Stimulated activated memory B cell treated with anti-CD40 and anti-IgM and Interleukin-4, amounts not matched to agents 10 μg/mL and 1 μg/mL and 100 μg/mL, for 72 hours (primary cell): Measurements from ENCODE around the gene DYNLT4.
"Not testable (repeated sequence)": the region's sequence is repeated elsewhere in the genome, so short reads cannot be mapped to it uniquely, and the experiment has no call there.

ENCODE experiments used
- ATAC-seq: fragments of 150-1000 bp; cut with Tn5 transposase; 2 replicates; pipeline ENCODE4 v1.10.0; 2021
- H3K27ac Mint-ChIP-seq: one replicate; pipeline ENCODE4 v1.8.0; 2022; ENCODE audit warnings: mild to moderate bottlenecking, mixed read lengths
- H3K27me3 Mint-ChIP-seq: one replicate; pipeline ENCODE4 v1.8.0; 2022; ENCODE audit warnings: mixed read lengths
- H3K36me3 Mint-ChIP-seq: one replicate; pipeline ENCODE4 v1.8.0; 2022; ENCODE audit warnings: mixed read lengths
- H3K4me1 Mint-ChIP-seq: one replicate; pipeline ENCODE4 v1.8.0; 2022; ENCODE audit warnings: mixed read lengths
- H3K4me3 Mint-ChIP-seq: one replicate; pipeline ENCODE4 v1.8.0; 2022; ENCODE audit warnings: mild to moderate bottlenecking, moderate library complexity, mixed read lengths
- H3K9me3 Mint-ChIP-seq: one replicate; pipeline ENCODE4 v1.8.0; 2022; ENCODE audit warnings: mixed read lengths

DYNLT4 gene

DNA sequence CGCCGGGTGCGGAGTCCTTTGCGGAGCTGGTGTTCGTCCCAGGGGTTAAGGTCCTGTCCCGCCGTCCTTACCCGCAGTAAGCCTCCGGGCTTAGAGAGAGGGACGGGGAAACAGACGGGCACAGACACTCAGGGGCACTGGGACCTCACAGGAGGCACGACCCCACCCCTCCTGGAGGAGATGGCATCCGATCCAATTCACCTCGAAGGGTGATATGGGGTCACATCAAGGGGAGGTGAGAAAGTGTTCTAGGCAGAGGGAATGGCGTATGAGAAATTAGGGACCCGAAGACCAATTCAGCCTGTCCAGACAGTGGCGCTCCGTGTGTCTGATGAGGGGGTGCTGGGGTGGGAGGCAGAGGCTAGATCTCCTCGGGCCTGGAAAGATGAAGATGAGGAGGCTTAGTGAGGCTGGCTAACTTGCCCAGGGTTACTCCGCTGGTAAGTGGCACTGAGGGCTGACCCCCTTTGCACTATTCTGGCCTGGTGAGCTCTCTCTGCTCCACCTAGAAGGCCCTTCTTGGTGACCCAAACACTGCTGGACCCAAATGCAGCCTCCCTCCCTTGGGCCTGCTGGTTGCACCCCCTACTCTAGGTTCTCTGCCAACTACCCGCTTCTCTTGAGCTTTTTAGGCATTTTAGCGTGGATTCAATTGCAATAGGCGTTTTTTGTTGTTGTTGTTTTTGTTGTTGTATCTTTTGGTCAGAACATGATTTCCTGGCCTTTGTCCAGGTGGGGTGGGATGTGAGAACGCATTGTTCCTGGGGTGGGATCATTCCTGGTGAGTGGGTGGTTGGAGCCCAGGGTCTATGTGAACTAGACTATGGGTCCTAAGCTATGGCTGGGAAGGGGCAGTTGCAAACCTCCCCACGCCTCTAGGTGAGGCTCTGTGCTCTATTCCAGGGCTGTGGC lies 13.4 kb upstream of the DYNLT4 start:
- Mint-ChIP-seq H3K9me3 (no peaks in the 10 kb centered on the region), H3K27ac (peak overlapping the region; percentile 100), H3K27me3 (no peaks in the 10 kb centered on the region), H3K36me3 (no peaks in the 10 kb centered on the region), H3K4me3 (peak overlapping the region; percentile 86), H3K4me1 (peaks cover 28% of the 10 kb centered on the region)
- no peak for ATAC-seq

DNA sequence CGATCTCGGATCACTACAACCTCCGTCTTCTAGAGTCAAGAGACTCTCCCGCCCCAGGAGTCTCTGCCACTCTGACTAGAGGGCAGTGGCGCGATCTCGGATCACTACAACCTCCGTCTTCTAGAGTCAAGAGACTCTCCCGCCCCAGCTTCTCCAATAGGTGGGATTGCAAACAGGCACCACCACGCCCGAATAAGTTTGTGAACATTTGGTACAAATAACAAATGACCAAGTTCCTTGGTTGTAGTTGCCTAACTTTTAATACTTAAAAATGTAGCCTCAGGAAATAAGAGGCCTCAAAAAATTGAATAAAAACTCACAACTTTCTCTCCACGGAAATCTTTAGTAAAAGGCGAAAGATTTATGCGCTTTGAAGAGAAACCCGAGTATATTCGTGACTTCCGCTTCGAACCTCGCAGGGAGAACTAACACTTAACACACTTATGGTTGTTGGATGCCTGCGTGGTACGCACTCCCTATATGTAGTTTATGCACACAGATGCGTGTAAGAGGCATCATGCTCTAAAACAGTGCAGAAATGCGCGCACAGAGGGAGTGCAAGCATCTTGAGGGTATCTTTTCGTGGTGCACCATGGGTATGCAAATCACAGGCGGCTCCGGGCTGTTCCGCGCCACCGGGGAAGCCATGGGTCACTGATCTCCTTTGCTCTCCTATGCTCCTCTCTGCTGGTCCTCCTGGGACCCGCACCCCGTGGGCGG lies 12.6 kb upstream of the DYNLT4 start:
- Mint-ChIP-seq H3K36me3 (peaks cover 7% of the 10 kb centered on the region), H3K27me3 (no peaks in the 10 kb centered on the region), H3K9me3 (no peaks in the 10 kb centered on the region), H3K4me3 (peak overlapping the region; percentile 86), H3K27ac (peak overlapping the region; percentile 100), H3K4me1 (peaks cover 35% of the 10 kb centered on the region)
- peak; percentile 95 for ATAC-seq

DNA sequence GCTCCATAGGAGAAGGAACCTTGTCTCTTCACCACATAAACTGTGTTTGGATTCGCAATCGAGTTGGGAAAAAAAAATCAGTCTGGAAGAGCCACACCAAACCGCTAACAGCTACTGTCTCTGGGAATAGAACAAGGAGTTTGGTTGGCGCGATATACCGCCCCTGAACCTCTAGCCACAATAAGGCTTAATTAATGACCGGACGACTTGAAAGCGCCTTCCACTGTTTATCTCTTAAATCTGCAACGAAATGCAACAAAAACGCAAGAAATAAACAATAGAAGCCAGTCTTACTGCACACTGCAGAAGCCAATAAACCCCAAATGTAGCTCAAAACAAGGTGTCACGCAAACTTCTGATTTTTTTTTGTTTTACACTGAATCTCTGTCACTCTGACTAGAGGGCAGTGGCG lies 12.1 kb upstream of the DYNLT4 start:
- H3K4me3 Mint-ChIP-seq = peak overlapping the region; percentile 86
- no peak for ATAC-seq
- peaks cover 40% of the 10 kb centered on the region for H3K4me1 Mint-ChIP-seq
- H3K27ac Mint-ChIP-seq = peak overlapping the region; percentile 100
- peaks cover 10% of the 10 kb centered on the region for H3K36me3 Mint-ChIP-seq
- H3K27me3 Mint-ChIP-seq = no peaks in the 10 kb centered on the region
- no peaks in the 10 kb centered on the region for H3K9me3 Mint-ChIP-seq

DNA sequence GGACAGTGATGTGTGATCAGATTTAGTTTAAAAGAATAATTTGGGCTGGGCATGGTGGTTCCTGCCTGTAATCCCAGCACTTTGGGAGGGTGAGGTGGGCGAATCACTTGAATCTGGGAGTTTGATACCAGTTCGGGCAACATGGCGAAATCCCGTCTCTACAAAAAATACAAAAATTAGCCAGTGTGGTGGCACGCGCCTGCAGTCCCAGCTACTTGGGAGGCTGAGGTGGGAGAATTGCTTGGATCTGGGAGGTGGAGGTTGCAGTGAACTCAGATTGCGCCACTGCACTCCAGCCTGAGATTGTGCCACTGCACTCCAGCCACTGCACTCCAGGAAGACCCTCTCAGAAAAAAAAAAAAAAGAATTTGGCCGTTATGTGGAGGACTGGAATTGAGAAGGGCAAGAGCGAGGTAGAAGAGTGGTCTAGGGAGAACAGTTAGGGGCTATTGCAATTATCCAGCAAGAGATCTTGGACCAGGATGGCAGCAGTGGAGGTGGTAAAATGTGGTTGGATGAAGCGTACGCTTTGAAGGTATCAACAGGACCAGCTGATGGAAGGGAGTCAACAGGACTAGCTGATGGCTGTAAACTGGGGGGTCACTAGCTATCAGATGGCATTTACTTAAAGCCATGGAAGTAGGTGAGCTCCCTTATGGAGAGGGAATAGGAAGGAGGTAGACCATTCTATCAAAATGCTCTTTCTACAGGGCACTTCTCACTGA lies 10.8 kb upstream of the DYNLT4 start:
- Mint-ChIP-seq H3K4me3 (peak overlapping the region; percentile 4), H3K27ac (peak overlapping the region; percentile 100), H3K27me3 (no peaks in the 10 kb centered on the region), H3K4me1 (peaks cover 47% of the 10 kb centered on the region), H3K9me3 (no peaks in the 10 kb centered on the region), H3K36me3 (peaks cover 15% of the 10 kb centered on the region)
- ATAC-seq = no peak

DNA sequence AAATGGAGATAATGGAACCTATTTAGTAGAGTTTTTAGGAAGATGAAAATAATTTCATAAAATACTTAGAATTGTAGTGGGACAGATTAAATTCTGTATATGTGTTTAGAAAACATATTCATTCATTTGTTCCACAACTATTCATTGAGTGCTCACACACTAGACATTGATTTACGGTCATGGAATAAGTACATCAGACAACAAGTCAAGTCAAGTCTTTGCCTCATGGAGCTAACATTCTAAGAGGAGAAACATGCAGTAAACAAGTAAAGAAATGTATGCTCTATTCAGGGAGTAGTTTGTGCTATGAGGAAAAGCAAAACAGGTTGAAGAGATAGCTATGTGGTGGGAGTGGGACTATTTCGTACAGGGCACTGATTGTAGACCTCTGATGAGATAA lies 10.2 kb upstream of the DYNLT4 start:
- peaks cover 50% of the 10 kb centered on the region for H3K4me1 Mint-ChIP-seq
- H3K9me3 Mint-ChIP-seq = no peaks in the 10 kb centered on the region
- H3K27ac Mint-ChIP-seq = peak overlapping the region; percentile 100
- no peak for ATAC-seq
- no peak overlapping the region for H3K4me3 Mint-ChIP-seq
- H3K27me3 Mint-ChIP-seq = no peaks in the 10 kb centered on the region
- H3K36me3 Mint-ChIP-seq = peaks cover 15% of the 10 kb centered on the region

DNA sequence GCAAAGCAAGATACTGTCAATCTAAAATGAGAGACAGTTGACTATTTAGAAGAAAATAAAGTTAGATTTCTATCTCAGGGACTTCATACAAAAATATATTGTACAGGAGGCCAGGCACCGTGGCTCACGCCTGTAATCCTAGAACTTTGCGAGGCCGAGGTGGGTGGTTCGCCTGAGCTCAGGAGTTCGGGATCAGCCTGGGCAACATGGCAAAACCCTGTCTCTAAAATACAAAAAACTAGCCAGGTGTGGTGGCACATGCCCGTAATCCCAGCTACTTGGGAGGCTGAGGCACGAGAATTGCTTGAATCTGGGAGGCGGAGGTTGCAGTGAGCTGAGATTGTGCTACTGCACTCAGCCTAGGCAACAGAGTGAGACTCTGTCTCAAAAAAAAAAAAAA lies 8.8 kb upstream of the DYNLT4 start:
- not testable (repeated sequence) for H3K9me3 Mint-ChIP-seq, H3K4me3 Mint-ChIP-seq, H3K27ac Mint-ChIP-seq, H3K27me3 Mint-ChIP-seq, ATAC-seq
- peaks cover 62% of the 10 kb centered on the region for H3K4me1 Mint-ChIP-seq
- peaks cover 15% of the 10 kb centered on the region for H3K36me3 Mint-ChIP-seq

DNA sequence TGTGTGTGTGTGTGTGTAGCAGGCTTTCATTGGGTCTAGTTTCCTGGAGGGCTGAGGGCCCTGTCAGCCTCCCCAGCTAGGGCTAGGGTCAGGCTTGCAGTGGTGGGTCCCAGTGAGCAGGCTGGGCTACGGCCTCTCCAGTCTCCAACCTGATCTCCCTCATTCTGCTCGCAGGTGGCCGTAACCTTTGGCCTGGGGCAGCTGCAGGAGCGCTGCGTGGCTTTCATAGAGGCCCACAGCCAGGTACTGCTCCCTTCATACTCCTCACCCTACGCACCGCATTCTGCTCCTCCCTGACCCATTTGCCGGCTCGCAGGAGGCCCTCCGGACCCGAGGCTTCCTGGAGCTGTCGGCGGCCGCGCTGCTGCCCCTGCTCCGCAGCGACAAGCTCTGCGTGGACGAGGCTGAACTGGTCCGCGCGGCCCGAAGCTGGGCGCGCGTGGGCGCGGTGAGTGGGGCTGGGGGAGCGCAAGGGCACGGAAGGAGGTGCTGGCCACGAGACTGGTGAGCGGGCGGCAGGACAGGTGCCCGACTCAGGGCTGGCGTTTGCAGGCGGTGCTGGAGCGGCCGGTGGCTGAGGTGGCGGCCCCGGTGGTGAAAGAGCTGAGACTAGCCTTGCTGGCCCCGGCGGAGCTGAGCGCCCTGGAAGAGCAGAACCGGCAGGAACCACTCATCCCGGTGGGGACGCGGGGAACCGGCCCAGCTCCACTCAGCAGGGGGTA lies 5.8 kb upstream of the DYNLT4 start:
- ATAC-seq = no peak
- H3K27me3 Mint-ChIP-seq = no peaks in the 10 kb centered on the region
- peaks cover 15% of the 10 kb centered on the region for H3K36me3 Mint-ChIP-seq
- no peaks in the 10 kb centered on the region for H3K9me3 Mint-ChIP-seq
- peaks cover 67% of the 10 kb centered on the region for H3K4me1 Mint-ChIP-seq
- peak overlapping the region; percentile 96 for H3K27ac Mint-ChIP-seq
- peak overlapping the region; percentile 88 for H3K4me3 Mint-ChIP-seq

DNA sequence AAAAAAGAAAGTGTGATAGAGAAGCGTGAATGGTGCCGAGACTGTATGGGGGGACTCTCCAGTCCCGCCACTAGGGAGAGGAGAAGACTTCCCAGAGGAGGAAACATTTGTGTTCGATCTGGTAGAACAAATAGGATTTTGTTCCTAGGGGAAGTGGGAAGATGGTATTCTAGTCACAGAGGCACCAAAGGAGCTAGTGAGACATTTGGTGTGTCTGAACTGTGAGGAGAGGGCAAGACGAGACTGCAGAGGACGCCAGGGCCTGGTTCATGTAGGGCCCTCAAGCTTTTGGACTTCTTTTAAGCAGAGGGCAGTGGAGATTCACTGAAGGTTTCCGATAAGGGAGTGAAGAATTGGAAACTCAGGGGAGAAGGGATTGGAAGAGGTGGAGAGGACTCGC lies 4.1 kb upstream of the DYNLT4 start:
- no peaks in the 10 kb centered on the region for H3K27me3 Mint-ChIP-seq
- H3K36me3 Mint-ChIP-seq = peaks cover 20% of the 10 kb centered on the region
- ATAC-seq = no peak
- no peaks in the 10 kb centered on the region for H3K9me3 Mint-ChIP-seq
- peaks cover 79% of the 10 kb centered on the region for H3K4me1 Mint-ChIP-seq
- H3K4me3 Mint-ChIP-seq = peak overlapping the region; percentile 25
- peak overlapping the region; percentile 96 for H3K27ac Mint-ChIP-seq

DNA sequence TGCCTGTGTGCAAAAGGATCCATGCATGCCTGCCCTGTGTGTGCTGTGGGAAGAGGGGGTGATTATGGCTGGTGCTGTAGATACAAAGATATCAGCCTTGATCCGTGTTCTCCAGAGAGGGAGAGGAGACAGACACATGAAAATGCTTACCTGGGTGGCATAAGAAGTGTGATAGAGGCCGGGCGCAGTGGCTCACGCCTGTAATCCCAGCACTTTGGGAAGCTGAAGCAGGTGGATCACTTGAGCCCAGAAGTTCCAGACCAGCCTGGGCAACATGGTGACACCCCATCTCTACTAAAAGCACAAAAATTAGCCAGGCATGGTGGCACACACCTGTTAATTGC lies 3.6 kb upstream of the DYNLT4 start:
- peak overlapping the region; percentile 96 for H3K27ac Mint-ChIP-seq
- peak overlapping the region; percentile 27 for H3K4me3 Mint-ChIP-seq
- H3K9me3 Mint-ChIP-seq, H3K27me3 Mint-ChIP-seq, ATAC-seq: not testable (repeated sequence)
- H3K36me3 Mint-ChIP-seq = peaks cover 21% of the 10 kb centered on the region
- peaks cover 79% of the 10 kb centered on the region for H3K4me1 Mint-ChIP-seq

DNA sequence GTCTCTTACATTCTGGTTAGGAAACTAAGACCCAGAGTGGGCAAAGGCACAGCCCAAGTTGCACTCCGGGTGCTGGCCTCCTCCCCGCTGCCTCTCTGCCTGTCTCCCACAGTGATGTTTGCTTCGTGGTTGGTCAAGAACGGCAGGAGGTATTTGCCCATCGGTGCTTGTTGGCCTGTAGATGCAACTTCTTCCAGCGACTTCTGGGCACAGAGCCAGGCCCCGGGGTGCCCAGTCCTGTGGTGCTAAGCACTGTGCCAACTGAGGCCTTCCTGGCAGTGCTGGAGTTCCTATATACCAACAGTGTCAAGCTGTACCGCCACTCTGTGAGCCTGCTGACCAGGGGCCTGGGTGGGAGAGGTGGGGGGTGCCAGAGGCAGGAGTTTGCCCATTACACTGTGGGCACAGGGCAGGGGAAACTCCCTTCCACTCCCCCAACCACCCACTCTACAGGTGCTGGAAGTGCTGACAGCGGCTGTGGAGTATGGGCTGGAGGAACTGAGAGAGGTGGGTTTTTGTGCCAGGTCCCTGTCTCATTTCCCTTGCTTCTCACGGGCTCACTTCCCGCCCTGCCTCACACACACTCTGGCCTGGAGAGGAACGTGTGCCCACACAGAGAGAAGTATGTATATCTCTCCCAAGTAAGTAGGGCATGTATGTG lies 3.1 kb upstream of the DYNLT4 start:
- Mint-ChIP-seq H3K36me3 (peaks cover 23% of the 10 kb centered on the region), H3K27me3 (no peaks in the 10 kb centered on the region), H3K27ac (peak overlapping the region; percentile 96), H3K9me3 (no peaks in the 10 kb centered on the region), H3K4me1 (peaks cover 80% of the 10 kb centered on the region), H3K4me3 (peak overlapping the region; percentile 27)
- ATAC-seq = peak; percentile 51

DNA sequence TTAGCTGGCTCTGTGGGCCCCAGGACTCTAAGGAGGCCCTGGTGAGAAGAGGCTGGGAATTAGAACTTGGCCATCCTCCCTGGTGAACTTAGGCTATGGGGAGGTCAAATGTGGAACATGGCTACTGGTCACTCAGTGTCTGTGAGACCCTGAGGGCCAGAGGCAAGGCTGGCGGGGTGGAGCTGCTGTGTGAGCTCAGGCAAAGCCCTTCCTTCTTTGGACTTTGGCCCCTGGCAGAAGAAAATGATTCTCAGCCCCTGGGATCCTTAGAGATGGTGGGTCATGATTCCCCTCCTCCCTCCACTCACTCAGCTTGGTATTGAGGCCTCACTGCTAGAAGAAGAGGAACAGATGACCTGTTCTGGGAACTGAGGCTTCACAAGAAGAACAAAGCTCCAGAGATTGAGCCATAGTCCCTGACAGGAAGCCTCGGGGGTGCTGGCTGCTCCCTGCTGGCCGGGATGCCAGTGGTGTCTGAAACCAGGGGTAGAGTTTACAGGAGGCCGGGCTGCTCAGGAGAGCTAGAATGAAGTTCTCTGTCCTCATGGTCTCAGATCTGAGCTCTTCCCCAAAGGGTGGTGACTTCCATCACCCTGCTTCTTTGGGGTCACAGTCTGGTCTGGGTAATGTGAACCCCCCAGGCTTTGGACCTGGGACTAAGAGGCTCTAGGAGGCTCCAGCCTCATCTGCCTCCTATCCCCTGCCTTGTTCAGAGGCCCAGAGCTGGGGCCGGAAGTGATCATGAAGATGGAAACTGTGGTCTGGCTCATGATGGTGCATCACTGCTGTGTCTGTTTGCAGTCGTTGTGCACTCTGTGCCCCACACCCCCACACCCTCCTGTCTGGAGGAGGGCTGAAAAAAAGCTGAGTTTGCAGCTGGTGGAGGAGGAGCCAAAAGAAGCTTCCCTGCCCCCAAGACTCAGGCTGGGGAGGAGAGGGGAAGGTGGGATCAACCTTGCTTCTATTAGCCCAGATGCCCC lies 2.1 kb upstream of the DYNLT4 start:
- Mint-ChIP-seq H3K9me3 (no peaks in the 10 kb centered on the region), H3K27me3 (no peaks in the 10 kb centered on the region), H3K36me3 (peaks cover 26% of the 10 kb centered on the region), H3K4me3 (peak overlapping the region; percentile 31), H3K4me1 (peaks cover 75% of the 10 kb centered on the region), H3K27ac (peak overlapping the region; percentile 96)
- peak; percentile 71 for ATAC-seq

DNA sequence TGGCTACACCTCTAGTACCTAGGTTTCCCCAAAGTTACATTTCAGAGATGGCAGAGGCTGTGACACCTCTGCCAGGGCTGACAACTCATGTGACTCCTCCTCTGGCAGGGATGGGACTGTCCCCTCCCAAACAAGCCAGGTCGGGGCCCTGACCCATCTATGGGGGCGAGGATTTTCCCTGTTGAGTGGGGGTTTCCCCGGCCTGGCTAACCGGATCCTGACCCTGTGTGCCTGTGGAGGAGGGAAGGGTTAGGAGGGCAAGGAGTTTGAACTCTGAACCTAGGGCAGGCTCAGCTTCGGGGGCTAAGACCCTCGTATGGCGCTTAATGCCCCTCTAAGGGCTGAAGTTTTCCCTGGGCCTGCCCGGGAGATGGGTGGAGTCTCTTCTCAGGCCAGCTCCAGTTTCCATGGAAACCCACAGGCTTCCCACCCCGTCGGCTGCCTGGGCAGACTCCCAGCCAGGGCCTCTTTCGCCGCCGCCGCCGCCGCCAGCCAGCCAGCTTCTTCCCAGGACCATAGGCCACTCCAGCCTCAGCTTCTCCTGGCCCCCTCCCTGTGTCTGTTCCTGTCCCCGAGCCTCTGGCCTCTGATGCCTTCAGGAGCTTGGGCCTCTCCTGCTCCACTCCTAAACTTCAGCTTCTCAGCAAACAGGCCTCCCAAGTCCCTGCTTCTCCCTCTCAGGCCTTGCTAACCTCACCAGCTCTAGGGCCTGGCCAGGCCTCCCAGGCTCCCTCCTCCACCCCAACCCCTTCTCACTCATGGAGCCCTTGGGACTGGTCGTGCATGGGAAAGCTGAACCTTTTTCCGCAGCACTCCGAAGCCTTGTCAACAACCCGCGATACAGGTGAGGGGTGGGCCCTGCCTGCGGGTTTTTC lies 1.1 kb upstream of the DYNLT4 start, which contains the start of gene BTBD19:
TSS of gene BTBD19 (plus strand) at position 461 of the 875 bp plus-strand sequence. CDS start at position 759, 298 bp downstream.
- H3K27ac Mint-ChIP-seq = peak within 1 kb of the TSS; percentile 96
- ATAC-seq = peak; percentile 58
- H3K4me1 Mint-ChIP-seq = peaks cover 74% of the 10 kb centered on the region
- H3K4me3 Mint-ChIP-seq = peak within 1 kb of the TSS; percentile 45
- peaks cover 31% of the 10 kb centered on the region for H3K36me3 Mint-ChIP-seq
- H3K27me3 Mint-ChIP-seq = no peaks in the 10 kb centered on the region
- H3K9me3 Mint-ChIP-seq = no peaks in the 10 kb centered on the region
